ENCODE data around the gene MLYCD. TPM values are rescaled to one million over a fixed set of nuclear protein-coding genes. Genes with fewer than 3 reads are reported as not detected.

The MLYCD gene
- total RNA-seq, 4 donors from 2014 or later = 2.7 to 8.6 (median 2.9) TPM

DNA sequence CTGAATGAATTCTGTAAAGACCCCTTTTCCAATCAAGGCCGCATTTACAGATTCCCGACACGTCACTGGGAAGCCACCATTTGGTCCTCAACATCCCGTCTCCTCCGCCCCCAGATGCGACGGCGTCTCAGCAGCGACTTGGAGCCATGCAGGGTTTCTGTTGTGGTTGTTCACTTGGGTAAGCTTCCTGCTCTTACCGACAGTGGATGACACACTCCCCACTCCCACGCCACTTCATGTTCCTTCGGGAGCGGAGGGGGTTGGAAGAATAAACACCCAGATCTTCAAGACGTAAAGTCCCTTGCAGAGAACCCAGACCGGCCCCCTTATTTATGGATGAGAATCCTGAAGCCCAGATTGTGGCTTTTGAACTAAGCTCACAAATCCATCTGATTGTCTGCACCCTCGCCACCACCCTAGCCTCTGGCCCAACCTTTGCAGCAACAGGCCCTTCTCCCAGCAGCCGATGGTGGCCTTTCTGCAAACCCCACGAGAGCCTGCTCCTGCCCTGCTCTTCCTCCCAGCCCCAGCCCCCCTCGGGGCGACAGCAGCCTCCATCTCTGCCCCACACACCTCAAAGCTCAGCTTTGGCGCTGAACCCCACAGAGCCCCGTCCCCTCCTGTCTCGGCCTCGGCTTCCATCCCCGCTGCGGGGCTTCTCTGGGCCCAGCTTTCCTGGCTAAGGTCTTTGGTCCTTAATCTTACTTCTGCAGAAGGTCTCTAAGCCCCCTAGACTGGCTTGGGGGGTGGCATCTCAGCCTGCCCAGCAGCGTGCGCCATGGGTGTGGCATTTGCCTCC is 35.2 kb downstream of the MLYCD start:
- 59 to 63% methylated on average over 26 to 28 of the region's 28 CpGs for WGBS, 2 donors
- TF ChIP-seq, protein P1, sequence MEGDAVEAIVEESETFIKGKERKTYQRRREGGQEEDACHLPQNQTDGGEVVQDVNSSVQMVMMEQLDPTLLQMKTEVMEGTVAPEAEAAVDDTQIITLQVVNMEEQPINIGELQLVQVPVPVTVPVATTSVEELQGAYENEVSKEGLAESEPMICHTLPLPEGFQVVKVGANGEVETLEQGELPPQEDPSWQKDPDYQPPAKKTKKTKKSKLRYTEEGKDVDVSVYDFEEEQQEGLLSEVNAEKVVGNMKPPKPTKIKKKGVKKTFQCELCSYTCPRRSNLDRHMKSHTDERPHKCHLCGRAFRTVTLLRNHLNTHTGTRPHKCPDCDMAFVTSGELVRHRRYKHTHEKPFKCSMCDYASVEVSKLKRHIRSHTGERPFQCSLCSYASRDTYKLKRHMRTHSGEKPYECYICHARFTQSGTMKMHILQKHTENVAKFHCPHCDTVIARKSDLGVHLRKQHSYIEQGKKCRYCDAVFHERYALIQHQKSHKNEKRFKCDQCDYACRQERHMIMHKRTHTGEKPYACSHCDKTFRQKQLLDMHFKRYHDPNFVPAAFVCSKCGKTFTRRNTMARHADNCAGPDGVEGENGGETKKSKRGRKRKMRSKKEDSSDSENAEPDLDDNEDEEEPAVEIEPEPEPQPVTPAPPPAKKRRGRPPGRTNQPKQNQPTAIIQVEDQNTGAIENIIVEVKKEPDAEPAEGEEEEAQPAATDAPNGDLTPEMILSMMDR (IDR thresholded peaks at IDR 0.05) = no peak
- TF ChIP-seq POLR2A (IDR thresholded peaks at IDR 0.05) = no peak
- no peak overlapping the region for H3K27ac ChIP-seq
- H3K4me1 ChIP-seq = peaks cover 0 to 17% (median 13%) of the 10 kb centered on the region in 3 donors
- H3K4me3 ChIP-seq = no peak overlapping the region
- DNase-seq = no peak
- no peaks in the 10 kb centered on the region for H3K36me3 ChIP-seq
- intact Hi-C loops (cut with DNase I) = no loop called here
- peaks cover 0 to 22% (median 0%) of the 10 kb centered on the region in 4 donors for H3K27me3 ChIP-seq
- H3K9me3 ChIP-seq = no peaks in the 10 kb centered on the region

GRCh38 chr16:83934684-83934977 is 35.7 kb downstream of the MLYCD start:
- H3K27me3 ChIP-seq = peaks cover 0 to 22% (median 0%) of the 10 kb centered on the region in 4 donors
- H3K9me3 ChIP-seq = no peaks in the 10 kb centered on the region
- H3K36me3 ChIP-seq = no peaks in the 10 kb centered on the region
- no peak overlapping the region for H3K27ac ChIP-seq
- no peak for TF ChIP-seq POLR2A (IDR thresholded peaks at IDR 0.05)
- TF ChIP-seq, protein P1 (IDR thresholded peaks at IDR 0.05) = no peak
- peaks cover 0 to 17% (median 13%) of the 10 kb centered on the region in 3 donors for H3K4me1 ChIP-seq
- no peak overlapping the region for H3K4me3 ChIP-seq
- intact Hi-C loops (cut with DNase I) = no loop called here
- WGBS, 2 donors = 39 to 69% methylated on average over 2 to 4 of the region's 12 CpGs
- no peak for DNase-seq

- H3K27me3 ChIP-seq = peaks cover 0 to 22% (median 0%) of the 10 kb centered on the region in 4 donors
These were observed 36.3 kb downstream of the MLYCD start for GRCh38 chr16:83935005-83935857.

DNA sequence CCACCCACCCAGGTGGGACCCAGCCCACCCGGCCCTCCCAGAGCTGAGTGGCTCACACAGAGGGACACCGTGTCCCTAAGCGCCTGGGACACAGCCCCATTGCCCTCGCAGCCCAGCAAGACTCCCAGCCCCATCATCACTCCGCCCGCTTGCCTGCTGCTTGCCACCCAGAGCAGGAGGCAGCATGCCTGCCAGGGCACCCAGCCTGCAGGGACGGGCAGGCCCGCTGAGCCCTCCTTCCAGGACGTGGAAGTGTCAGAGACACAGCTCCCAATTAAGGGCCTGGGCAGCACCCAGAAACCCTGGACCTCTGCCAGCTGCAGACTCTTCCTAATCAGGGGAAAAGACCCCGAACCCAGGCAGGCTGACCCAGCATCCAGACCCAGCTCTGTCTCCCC is 36.9 kb downstream of the MLYCD start:
- Histone ChIP-seq H3K4me3 (peak overlapping the region in 1 of 4 donors; percentile 28), H3K4me1 (peaks cover 0 to 17% (median 13%) of the 10 kb centered on the region in 3 donors), H3K9me3 (no peaks in the 10 kb centered on the region), H3K27ac (no peak overlapping the region), H3K36me3 (no peaks in the 10 kb centered on the region), H3K27me3 (peaks cover 0 to 22% (median 0%) of the 10 kb centered on the region in 4 donors)
- intact Hi-C loops (cut with DNase I) = no loop called here
- DNase-seq = no peak
- no CpG with 5 or more reads among the region's 10 CpGs for WGBS, 2 donors
- TF ChIP-seq POLR2A (IDR thresholded peaks at IDR 0.05) = no peak
- TF ChIP-seq, protein P1 (IDR thresholded peaks at IDR 0.05) = no peak

More at GRCh38 chr16:83935005-83935857, 36.3 kb downstream of the MLYCD start:
- DNase-seq = no peak
- Histone ChIP-seq H3K36me3 (no peaks in the 10 kb centered on the region), H3K4me3 (peak overlapping the region in 1 of 4 donors; percentile 28), H3K4me1 (peaks cover 0 to 17% (median 13%) of the 10 kb centered on the region in 3 donors), H3K27ac (no peak overlapping the region), H3K9me3 (no peaks in the 10 kb centered on the region)
- intact Hi-C loops (cut with DNase I) = no loop called here
- WGBS, 2 donors = 65 to 86% methylated on average over 16 to 27 of the region's 30 CpGs
- TF ChIP-seq, protein P1 (IDR thresholded peaks at IDR 0.05) = no peak
- TF ChIP-seq POLR2A (IDR thresholded peaks at IDR 0.05) = no peak
